ENCODE results near the gene FAM3D.

GRCh38 chr3:58652624-58653023 is 13.9 kb downstream of the FAM3D start:
- TF ChIP-seq, protein P1, sequence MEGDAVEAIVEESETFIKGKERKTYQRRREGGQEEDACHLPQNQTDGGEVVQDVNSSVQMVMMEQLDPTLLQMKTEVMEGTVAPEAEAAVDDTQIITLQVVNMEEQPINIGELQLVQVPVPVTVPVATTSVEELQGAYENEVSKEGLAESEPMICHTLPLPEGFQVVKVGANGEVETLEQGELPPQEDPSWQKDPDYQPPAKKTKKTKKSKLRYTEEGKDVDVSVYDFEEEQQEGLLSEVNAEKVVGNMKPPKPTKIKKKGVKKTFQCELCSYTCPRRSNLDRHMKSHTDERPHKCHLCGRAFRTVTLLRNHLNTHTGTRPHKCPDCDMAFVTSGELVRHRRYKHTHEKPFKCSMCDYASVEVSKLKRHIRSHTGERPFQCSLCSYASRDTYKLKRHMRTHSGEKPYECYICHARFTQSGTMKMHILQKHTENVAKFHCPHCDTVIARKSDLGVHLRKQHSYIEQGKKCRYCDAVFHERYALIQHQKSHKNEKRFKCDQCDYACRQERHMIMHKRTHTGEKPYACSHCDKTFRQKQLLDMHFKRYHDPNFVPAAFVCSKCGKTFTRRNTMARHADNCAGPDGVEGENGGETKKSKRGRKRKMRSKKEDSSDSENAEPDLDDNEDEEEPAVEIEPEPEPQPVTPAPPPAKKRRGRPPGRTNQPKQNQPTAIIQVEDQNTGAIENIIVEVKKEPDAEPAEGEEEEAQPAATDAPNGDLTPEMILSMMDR (IDR thresholded peaks at IDR 0.05) = no peak
- no peak for TF ChIP-seq POLR2A (IDR thresholded peaks at IDR 0.05)
